ENCODE data around the gene LMBR1.

The LMBR1 gene

DNA sequence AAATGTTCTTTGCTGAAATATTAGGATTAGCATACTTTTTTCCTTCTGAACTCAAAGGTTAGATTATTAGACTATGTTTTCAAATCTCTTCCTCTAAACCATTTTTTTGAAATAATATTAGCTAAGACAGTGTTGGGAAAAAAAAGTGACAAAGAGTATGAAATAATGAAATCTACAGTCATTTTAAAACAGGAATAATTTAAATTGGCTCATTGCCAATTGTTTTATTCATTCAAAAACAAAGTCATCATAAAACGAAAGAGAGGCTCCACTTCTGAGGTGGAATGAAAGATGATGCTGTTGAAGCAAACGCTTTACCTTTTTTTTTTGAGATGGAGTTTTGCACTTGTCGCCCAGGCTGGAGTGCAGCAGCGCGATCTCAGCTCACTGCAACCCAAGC, 201.2 kb downstream of the LMBR1 start:
- DNase-seq (ENCODE audit: low spot score), result no peak

DNA sequence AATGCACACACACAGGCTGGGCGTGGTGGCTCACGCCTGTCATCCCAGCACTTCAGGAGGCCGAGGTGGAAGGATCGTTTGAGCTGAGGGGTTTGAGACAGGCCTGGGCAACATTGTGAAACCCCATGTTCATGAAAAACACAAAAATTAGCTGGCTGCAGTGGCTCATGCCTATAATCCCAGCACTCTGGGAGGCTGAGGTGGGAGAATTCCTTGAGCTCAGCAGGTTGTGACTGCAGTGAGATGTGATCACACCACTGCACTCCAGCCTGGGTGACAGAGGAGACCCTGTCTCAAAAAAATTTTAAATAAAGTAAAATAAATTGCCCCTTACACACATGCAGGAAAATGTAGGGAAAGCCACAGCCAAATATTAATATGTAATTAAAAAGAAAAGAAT, 208.3 kb downstream of the LMBR1 start:
- DNase-seq (ENCODE audit: low spot score), result no peak

DNA sequence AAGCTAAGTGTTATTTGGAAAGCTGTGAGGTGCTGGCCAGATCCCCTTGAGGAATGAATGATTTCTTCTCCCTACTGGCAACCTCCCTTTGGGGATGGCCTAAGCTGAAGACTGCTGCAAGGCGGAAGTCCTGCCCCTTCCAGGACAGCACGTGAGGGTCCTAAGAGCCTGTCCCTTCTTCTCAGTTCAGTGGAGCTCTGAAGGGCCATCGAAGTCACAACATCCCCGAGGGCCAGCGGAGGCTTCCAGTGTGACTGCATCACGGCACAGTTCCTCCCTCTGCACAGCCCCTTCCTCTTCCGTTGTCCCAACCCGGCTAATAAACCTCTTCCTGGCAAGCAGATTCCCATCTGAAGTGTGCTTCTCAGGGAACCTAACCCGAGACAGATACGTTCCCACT, 208.7 kb downstream of the LMBR1 start:
- no peak for DNase-seq (ENCODE audit: low spot score)

DNA sequence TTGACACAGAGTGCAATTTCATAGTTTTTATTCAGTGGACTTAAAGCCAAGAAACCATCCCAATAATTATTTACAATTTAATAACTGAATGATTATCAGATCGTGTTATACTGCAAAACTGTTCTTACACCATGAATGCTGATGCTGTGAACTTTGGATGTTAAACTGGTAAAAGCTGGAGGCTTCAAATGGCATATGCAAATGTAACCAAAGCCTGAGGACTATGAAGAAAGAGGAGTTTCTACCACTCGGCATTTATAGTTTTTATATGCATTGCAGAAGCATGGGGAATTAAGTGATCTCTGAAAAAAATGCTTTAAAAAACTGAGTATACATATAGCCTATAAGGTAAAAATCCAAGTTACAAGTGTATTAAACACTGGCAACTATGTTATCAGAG, 210.1 kb downstream of the LMBR1 start:
- no peak for DNase-seq (ENCODE audit: low spot score)

DNA sequence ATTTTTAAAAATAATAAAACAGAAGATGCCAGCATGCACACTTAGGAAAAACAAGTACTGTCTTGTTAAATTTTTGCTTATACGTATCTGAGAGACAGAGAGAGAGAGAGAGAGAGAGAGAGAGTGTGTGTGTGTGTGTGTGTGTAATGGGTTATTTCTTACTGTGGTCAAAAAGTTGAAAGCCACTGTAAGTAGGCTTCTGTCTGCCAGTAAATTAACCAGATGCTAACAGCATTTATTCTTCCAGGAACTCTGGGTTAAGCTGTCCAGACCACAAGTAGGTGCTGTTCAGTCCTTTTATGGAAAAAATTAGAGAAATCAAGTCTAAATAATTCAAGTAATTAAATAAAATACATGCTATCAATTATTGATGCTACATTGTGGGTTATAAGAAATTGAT, 212.7 kb downstream of the LMBR1 start:
- no peak for DNase-seq (ENCODE audit: low spot score)

DNA sequence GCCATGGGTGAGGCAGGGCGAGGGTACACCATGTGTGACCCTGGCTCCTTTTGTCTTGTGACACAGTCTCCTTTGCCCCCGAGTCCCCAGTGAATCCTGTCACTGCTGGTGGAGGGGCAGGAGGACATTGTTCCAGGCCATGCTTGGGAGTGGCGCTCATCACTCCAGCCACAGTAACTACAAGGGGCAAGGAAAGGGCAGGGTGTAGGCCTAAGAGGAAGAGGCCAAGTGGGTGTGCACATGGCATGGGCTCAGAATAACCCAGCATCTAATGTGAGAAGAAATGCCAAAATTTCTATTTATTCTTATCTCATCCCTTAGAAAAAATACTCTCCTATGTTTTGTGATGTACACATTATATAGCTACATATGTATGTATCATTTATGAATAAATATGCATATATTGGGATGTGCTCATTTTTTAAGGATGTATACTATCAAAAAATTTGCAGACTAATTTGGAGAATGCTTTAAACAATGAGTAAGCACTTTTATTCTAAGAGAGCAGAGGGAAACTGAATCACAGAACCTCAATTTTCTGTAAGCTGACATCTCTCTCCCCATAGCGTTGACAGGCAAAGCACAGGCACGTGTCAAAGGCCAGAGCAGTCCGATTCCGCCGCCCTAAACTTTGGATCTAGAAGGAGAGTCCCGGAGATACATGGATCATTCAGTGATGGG, 215.5 kb downstream of the LMBR1 start:
- no peak for DNase-seq (ENCODE audit: low spot score)

DNA sequence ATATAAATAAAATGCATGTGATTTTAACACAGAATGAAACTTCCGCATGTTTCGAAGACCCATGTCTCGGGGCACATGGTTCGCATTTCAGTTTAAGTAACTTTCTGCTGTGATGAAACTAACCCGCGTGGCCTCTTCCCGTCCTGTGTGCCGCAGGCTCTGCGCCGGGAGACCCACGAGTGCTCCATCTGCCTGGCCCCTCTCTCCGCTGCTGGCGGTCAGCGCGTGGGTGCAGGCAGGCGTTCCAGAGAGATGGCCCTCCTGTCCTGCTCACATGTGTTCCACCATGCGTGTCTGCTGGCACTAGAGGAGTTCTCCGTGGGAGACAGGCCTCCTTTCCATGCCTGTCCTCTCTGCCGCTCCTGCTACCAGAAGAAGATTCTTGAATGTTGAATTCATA, 216.7 kb downstream of the LMBR1 start:
- no peak for DNase-seq (ENCODE audit: low spot score)

DNA sequence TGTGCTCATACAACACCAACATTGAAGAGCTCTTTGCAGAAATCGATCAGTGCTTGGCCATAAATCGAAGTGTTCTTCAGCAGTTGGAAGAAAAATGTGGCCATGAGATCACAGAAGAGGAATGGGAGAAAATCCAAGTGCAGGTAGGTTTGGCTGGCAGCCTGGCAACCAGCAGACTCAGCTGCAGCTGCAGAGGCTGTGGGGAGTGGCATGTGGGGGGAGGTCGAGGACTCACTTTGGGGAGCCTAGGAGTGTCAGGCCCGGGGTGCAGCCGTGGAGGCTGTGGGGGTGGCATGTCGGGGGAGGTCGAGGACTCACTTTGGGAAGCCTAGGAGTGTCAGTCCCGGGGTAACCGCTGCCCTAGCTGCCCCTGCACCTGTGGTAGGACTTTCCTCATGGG, 217.3 kb downstream of the LMBR1 start:
- DNase-seq (ENCODE audit: low spot score), result no peak

DNA sequence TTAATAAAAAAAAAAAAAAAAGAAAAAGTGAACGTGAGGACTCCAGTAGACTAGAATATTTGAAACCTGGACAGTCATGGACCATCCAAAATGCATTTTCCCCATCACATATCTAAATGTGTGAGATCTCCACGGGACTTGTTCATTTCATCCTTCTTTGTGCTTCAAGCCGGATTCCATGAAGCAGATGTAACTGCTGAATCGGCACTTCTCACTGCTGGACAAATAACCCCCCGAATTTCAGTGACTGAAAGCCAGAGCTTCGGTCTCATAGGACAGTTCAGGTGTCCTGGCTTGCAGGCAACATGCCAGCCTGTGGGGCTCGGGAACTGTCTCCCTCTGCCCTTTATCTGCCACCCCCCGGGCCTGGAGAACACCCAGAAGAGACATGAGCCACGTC, 219.1 kb downstream of the LMBR1 start:
- DNase-seq (ENCODE audit: low spot score), result no peak

DNA sequence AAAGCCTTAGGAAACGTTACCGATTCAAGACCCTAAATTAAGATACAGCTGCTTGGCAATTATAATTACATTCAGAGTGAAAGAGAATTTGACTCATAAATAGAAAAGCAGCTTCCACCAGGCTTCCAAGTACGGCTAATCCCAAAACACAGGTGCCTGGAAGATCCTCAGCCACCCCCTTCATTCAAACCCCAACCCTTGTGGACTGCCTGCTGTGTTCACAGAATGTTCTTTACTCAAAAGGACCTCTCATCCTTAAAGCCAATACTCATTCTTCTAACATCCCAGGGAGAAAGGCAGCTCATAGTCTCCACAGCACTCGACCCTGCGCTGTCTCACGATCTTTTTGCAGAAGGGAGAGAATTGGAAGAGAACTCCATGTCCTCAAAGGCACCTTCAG, 219.5 kb downstream of the LMBR1 start:
- DNase-seq (ENCODE audit: low spot score), result peak; percentile 30

DNA sequence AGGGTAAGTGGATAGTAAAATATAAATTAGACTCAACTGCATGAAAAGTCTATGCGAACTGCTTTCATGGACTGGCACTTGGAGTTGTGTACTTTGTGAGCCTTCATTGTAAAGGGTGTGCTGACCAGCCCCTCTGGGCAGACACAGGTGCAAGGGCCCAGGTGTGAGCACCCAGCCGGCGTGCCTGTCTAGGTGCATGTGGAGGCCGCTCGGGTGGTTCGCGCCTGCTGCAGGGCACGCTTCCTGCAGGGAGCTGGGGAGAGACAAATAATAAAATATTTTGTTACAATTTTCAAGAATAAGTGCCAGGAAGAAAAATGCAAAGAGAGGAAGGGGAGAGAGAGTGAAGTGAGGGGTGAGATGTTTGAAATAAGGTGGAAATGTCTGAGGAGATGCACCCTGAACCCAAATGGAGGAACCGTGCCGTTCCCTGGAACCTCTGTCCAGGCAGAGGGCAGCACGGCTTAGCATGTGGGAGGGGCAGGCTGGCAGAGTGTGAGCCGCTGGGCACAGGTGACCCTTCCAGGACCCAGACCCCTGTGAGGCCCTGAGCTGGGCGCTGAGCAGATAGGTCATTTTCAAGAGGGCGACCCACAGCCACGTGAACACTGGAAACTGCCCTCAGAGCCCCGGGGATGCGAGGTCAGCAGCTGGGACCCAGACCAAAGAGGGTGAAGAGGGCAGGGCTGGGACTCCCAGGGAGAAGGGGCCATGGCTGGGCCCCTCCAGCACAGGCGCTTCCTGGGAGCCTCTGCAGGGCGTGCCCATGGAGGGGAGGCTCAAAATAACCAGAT, 223.8 kb downstream of the LMBR1 start:
- DNase-seq (ENCODE audit: low spot score), result no peak

DNA sequence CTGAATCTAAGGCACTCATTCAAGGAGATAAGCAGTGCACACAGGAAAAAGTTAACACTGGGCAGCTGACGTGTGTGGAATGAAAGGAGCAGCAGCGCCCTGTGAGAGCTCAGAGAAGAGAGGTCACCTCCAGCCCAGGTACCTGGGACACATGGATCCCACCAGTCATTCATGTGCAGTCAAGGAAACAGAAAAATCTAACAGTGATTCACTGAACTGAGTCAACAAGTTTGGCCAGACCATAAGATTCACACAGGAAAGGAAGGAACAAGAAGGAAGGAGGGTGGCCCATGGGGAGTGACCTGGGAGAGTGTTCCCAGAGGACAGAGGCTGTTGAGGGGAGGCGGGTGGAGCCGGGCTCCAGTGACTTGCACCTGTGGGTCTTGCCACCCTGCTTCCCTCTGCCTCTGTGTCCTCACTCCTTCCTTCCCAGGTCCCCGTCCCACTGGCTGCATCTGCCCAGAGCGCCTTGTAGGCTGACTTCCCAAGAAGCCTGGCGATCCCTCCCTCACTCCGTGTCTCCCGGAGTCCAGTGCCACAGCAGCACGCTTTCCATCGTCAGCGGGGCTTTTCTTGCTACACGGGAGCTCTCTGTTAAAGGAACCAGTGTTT, 224.7 kb downstream of the LMBR1 start:
- DNase-seq (ENCODE audit: low spot score), result no peak

DNA sequence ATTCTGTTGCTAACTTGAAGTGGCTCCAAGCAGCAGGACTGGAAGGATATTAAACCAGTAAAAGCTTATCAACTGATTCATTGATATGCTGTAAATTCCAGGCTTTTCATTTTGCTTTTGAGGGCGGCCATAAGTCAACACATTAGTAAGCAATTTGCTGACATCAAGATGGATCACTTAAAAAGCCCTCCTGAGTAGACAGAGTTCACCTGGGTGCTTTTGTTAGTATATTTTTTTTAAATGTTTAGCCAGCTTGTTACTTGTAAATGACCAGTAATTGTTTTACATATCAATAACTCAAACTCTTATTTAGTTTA, 225.9 kb downstream of the LMBR1 start:
- DNase-seq (ENCODE audit: low spot score), result no peak

DNA sequence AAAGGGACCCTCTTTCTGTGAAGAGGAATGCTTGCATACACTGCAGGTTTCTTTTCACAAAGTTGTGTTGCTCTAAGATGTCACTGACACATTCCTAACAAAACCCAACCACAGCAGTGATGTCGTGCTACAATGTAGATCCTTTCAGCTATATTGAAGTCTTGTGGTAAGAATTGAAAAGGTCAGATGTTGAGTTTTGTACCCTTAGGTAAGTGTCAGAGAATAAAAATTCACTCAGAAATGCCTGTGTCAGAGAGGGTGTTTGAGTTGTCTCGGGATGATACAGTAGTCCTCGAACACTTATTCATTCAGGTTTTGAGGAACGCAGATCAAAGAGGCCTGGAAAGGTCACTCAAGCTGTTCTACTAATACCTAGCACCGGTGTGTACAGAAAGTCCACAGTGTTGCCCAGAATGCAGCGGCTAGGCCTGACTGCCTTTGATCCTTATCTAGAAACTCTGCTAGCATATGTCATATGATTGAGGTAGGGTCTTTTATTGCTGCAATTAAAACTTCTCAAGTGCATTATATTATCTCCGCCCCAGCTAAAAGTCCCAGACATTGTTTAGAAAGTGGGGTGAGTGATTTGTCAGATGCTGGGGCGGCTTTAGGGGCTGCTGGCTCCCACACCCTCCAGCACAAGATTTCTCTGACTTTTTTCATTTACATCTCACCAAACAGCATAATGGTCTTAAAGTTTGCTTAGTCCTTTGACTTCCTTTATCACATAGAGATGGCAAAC, 226.4 kb downstream of the LMBR1 start:
- DNase-seq (ENCODE audit: low spot score), result no peak

DNA sequence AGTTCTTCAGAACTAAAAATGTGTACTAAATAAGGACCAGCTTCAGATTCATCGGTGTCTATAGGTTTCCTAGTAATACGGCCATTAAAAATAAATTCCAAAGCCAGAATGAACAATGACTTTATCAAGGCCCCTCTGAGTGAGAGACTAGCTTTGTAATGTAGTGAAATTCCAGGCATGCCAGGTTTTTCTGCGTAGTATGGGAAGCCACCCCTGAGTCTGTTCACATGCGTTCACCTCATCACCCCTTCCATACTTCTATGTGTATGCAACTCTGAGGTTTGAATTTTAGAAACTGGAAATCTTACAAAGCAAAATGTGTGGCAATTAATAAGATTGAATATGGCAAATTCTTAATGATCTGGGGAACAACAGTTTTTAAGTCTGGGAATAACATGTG, 227.9 kb downstream of the LMBR1 start:
- no peak for DNase-seq (ENCODE audit: low spot score)

DNA sequence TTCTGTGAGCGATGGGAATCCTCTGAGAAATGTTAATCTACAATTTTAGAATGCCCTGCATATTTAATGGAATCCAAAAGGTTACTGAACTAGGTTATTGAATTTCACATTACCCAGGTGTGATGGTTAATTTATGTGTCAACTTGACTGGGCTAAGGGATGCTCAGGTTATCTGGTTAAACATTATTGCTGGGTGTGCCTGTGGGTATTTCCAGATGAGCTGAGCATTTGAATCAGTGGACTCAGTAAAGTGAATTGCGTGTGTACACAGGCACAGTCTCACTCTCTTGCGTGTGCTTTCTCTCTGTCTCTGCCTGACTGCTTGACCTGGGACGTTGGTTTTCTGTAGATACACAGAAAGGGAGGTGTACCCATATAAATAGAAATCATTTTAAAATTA, 230.7 kb downstream of the LMBR1 start:
- DNase-seq (ENCODE audit: low spot score), result no peak

DNA sequence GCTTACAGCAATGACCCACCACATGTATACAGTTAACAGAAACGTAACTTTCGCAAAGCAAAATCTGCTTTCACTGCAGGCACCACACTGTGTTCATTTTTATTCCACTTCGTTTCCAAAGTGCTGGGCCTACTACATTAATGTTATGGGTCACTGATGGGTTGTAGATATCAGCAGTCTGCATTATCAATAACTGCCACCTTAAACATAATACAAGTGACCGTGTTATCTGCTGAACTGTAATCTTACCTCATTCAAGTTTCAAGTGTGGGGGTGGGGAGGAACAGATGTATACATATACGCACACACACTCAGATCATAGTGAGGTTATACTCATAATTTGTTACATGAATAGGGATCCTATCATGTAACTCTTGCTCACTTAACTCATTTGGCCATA, 231.3 kb downstream of the LMBR1 start:
- no peak for DNase-seq (ENCODE audit: low spot score)

DNA sequence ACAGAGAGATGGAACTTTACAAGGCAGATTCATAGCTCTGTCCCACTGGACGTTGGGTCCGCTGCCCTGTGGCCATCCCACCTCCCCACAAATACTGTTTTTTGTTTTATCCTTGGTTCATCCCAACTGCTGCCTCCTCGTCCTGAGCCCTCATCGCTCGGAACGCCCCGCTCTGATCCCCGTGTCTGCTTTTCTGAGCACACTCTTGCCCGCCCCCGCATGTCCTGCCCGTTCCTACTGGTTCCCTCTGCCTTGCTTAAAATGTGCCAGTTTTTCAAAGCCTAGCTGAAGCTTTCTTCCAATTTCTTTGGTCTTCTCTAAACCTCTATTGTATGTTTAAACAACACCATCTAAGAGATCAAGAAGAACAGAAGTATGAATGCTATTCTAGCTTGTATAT, 233.0 kb downstream of the LMBR1 start:
- no peak for DNase-seq (ENCODE audit: low spot score)

DNA sequence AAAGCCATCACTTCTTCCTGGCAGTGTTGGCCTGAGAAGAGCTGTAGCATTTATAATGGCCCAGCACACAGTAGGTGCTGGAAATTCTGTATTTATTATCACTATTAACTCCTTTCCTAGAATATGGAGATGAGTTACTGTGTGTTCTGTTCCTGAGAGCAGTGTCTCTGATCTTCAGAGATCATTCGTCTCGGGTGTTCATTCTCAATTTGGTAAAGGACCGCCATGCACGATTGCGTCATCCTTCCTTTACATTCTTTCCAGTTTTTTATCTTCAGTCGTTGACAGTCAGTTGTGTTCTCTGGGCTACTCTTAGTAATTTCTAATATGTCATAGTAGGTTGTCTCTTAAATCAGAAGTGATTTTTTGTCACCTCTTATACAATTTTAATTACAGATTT, 233.8 kb downstream of the LMBR1 start:
- DNase-seq (ENCODE audit: low spot score), result no peak

DNA sequence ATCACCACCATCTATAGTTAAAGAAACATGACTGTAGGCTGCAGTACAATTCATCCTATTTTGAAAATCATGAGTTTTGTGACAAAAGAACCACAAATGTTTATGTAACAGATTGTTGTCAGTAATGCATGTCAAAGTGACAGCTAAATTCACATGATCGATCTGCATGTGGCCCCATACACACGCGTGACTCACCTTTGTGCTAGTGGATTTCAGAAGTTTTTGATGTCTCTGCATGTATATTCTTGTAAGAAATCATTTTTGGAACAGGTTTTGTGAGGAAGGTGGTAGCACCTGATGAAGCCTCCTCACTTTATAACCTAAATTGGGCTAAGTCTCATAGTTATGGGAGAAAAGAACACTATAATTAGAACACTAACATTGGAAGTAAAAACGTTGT, 235.3 kb downstream of the LMBR1 start:
- DNase-seq (ENCODE audit: low spot score), result no peak

DNA sequence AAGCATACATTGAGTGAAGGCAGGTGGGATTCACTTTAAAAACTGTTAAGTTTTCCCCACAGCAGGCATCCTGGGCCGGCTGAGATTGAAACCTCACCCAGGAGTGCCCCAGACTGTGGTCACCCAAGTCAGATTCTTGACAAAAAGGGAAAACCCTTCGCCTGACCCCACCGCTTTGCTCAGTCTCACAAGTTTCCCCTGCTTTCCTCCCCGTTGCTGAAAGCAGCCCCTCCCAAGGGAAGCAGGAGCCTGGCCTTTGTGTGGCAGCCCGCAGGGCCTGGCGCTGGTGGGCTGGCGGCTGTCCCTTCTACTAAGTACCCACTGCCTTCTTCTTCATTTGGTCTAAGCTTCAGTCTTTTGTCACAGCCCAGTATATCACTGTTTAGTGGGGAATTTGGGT, 236.4 kb downstream of the LMBR1 start:
- no peak for DNase-seq (ENCODE audit: low spot score)

DNA sequence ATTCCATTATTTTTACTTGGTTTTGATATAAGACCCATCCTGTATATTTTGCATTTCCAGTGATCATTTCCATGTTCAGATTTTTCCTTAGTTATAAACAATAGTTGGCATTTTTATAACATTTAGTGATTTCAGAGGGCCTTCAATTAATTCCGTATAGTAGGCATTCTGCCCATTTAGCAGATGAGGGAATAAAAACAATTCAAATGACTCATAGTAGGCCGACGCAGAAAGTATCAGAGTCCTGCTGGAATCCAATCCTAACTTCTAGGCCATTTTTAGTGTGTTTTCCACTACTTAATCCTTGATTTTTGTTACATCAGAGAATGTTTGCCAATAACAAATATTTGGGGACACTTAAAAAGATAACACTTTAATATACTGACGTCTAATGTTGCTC, 237.0 kb downstream of the LMBR1 start:
- DNase-seq (ENCODE audit: low spot score), result no peak

DNA sequence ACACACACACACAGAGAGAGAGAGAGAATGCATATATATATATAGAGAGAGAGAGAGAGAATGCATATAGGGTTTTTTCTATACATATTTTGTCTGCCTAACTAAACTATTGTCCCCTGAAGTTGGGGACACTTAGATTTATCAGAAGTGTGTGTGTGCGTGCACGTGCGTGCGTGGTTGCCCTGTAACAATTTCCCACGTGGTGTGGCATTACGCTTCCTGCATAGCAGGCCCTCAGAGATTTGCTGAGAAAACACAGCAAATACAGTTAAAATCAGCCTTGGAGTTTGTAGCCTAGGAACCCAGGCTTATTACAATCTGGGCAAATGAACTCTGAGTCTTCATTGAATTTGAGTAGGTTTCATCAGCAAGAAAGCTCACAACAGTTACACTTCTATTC, 237.7 kb downstream of the LMBR1 start:
- DNase-seq (ENCODE audit: low spot score), result no peak

Measured in iPS-NIHi11 (cell line).